Esophagus (tissue), 2 donors: ENCODE results near the gene NPPA. TPM values are rescaled to one million over a fixed set of nuclear protein-coding genes. Genes with fewer than 3 reads are reported as not detected.

Experiments
- H3K27ac ChIP-seq, 2 donors: one replicate each; pipeline ENCODE4 v1.5.1; 2013; ENCODE audit warnings: low read depth in 2 of 2, mild to moderate bottlenecking in 2 of 2, inconsistent platforms in 1 of 2, low read length in 1 of 2, moderate library complexity in 1 of 2
- H3K27me3 ChIP-seq, 2 donors: one replicate each; pipeline ENCODE4 v1.6.1; 2013; ENCODE audit warnings: low read length in 2 of 2, control low read depth in 1 of 2, mild to moderate bottlenecking in 1 of 2; ENCODE audit not compliant: insufficient read depth in 2 of 2, control insufficient read depth in 1 of 2
- H3K36me3 ChIP-seq, 2 donors: one replicate each; pipeline ENCODE4 v1.6.1; 2013; ENCODE audit warnings: low read length in 1 of 2; ENCODE audit not compliant: control insufficient read depth in 2 of 2, insufficient read depth in 2 of 2
- H3K4me1 ChIP-seq, 2 donors: one replicate each; pipeline ENCODE4 v1.6.1; 2013; ENCODE audit warnings: low read length in 1 of 2; ENCODE audit not compliant: control insufficient read depth in 2 of 2, insufficient read depth in 2 of 2
- H3K4me3 ChIP-seq, 2 donors: one replicate each; pipeline ENCODE4 v1.5.1; 2013; ENCODE audit warnings: low read length in 2 of 2, mild to moderate bottlenecking in 2 of 2, low read depth in 1 of 2, moderate library complexity in 1 of 2
- H3K9me3 ChIP-seq, 2 donors: one replicate each; pipeline ENCODE4 v1.6.1; 2013; ENCODE audit warnings: mild to moderate bottlenecking in 2 of 2, low read depth in 1 of 2, low read length in 1 of 2, moderate library complexity in 1 of 2; ENCODE audit not compliant: control insufficient read depth in 2 of 2, insufficient read depth in 1 of 2
- WGBS, 2 donors: extraction: QIAGEN DNeasy Blood & Tissue Kit; methylation state at CpG; one replicate each; pipeline ENCODE4 v1.1.7; 2013; 5-methylcytosine and 5-hydroxymethylcytosine counted together
- polyA plus RNA-seq, 2 donors: library from polyadenylated mRNA; stranded (reverse); fragments of 200-250 nt; gene quantifications; one replicate each; pipeline ENCODE4 v1.2.3, GENCODE V29; 2013
- donor health status: healthy with polysubstance abuse.
- donor health status: Bipolar disorder and iron deficiency.

The NPPA gene
- polyA plus RNA-seq, 2 donors = 0.11 to 0.63 TPM

DNA sequence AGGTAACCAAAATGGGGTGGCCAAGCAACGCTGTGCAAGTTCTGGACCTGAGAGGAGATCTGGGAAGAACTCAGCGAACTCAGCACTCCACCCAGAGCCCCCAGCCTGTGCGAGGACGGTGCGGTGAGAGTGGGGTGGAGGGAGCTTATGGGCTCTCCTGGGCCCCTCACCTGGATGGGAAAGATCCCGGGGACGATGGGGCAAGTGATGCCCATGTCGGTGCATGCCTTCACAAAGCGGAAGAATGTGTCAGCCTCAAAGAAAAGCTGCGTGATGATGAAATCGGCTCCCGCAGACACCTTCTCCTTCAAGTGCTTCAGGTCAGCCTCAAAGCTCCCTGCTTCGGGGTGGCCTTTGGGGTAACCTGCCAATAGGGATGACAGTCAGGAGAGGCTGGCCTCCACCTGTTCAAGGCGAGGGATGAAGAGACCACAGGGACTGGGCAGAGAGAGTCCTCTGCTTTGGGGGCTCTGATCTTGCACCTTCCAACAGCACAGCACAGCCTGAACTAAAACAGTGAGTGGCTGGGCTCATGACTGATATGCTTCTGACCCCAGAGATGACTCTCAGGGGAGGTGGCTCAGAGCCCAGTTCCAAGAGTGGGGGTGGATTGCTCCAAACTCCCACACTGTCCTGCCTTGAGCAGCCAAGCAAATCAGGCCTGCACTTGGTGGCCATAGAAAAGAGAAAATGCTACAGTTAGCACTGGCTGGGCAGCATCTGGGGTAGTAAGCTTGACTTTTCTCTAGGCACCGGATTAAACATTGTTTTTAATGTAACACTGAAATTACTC, 51.4 kb downstream of the NPPA start:
- 87 to 89% methylated on average over 15 of the region's 15 CpGs for WGBS, 2 donors
- no peak overlapping the region for H3K4me3 ChIP-seq
- no peaks in the 10 kb centered on the region for H3K27me3 ChIP-seq
- peaks cover 17 to 57% of the 10 kb centered on the region in 2 donors for H3K36me3 ChIP-seq
- H3K27ac ChIP-seq = no peak overlapping the region
- H3K9me3 ChIP-seq = no peaks in the 10 kb centered on the region
- peaks cover under 1 to 10% of the 10 kb centered on the region in 2 donors for H3K4me1 ChIP-seq

Other genes with a start within 250 kb of the NPPA start
- gene FBXO2, start 193.4 kb downstream of the NPPA start, polyA plus RNA-seq = 1 to 10 TPM; 7.6 to 8.5 TPM
- gene FBXO44, start 192.9 kb downstream of the NPPA start, polyA plus RNA-seq = 10 to 100 TPM in 1 of 2 donors, 1 to 10 TPM in 1; 9.0 to 16.2 TPM
- 10 to 100 TPM in 1 of 2 donors, 1 to 10 TPM in 1; 6.1 to 10.3 TPM for gene FBXO6, start 183.6 kb downstream of the NPPA start, polyA plus RNA-seq
- gene MAD2L2, start 166.6 kb downstream of the NPPA start, polyA plus RNA-seq = 10 to 100 TPM in 1 of 2 donors, 1 to 10 TPM in 1; 8.1 to 18.5 TPM
- under 1 TPM; 0.01 to 0.02 TPM for gene DRAXIN, start 156.1 kb downstream of the NPPA start, polyA plus RNA-seq
- 10 to 100 TPM; 23.7 to 34.6 TPM for gene AGTRAP, start 111.6 kb downstream of the NPPA start, polyA plus RNA-seq
- gene C1orf167, start 85.6 kb downstream of the NPPA start, polyA plus RNA-seq = 1 to 10 TPM in 1 of 2 donors, under 1 TPM in 1; 0.98 to 1.3 TPM
- 1 to 10 TPM; 8.2 to 9.4 TPM for gene MTHFR, start 41.8 kb downstream of the NPPA start, polyA plus RNA-seq
- 1 to 10 TPM; 4.9 to 9.1 TPM for gene CLCN6, start 41.6 kb downstream of the NPPA start, polyA plus RNA-seq
- under 1 TPM; 0.66 to 0.83 TPM for gene NPPB, start 11.2 kb upstream of the NPPA start, polyA plus RNA-seq
- gene KIAA2013, start 78.6 kb upstream of the NPPA start, polyA plus RNA-seq = 10 to 100 TPM; 16.6 to 28.5 TPM
- gene PLOD1, start 86.9 kb upstream of the NPPA start, polyA plus RNA-seq = 10 to 100 TPM; 17.1 to 18.2 TPM
- 10 to 100 TPM; 31.8 to 50.7 TPM for gene MFN2, start 132.7 kb upstream of the NPPA start, polyA plus RNA-seq
- 10 to 100 TPM; 15.0 to 16.2 TPM for gene MIIP, start 171.7 kb upstream of the NPPA start, polyA plus RNA-seq
- under 1 TPM; 0.14 TPM for gene TNFRSF8, start 215.5 kb upstream of the NPPA start, polyA plus RNA-seq